NCI-H2171 (cell line): ENCODE measurements around the gene PIGN.
"Not testable (repeated sequence)": the region's sequence is repeated elsewhere in the genome, so short reads cannot be mapped to it uniquely, and the experiment has no call there.

Experiments
- DNase-seq: peaks from one replicate; lab custom pipeline; 2025; lab: John Stamatoyannopoulos, UW

The PIGN gene

DNA sequence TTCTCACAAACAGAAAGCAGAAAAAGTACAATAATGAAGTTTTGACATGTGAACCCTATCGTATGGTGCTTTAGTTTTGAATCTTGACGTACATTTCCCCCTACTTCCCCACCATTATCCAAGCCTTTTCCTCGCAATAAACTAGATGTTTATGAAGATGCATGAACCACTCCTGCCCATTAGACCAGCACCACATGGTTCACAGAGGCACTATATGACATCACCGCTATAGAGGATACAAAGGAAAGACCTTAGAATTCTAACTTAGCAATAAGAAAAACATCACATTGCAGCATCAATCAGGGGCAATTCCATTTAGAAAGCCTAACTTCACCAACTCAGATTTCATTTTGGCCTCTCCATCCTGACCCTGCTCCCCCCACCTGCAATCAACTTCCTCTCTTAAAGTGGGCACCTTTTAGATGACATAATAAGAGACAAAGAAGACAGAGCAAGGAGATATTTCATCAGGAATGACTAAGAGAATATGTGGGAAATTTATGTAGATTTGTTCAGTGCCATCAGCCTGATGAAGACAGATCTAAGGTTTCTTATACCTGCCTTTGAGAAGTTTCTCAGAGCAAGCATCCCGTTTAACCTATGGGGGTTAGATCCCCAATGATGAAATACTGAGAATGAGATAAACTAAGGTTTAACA is 124.9 kb downstream of the PIGN start:
- DNase-seq = no peak

DNA sequence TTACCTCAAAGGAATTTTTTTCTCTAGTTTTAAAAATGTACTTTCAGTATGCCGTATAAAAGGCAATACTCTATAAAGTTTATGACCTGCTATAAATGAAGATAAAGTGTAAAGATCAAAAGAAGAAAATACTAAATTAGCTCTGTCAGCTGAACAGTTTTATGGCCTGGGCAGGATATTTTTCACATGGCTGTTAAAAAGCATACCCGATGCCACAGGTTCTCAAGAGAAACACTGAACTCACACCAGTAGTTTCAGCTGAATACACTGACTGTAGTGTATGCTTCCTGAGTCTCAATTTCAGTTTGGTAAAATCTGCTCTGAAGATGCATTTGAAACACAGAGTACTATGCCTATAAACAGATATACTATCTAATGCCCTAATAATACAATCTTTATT is 126.0 kb downstream of the PIGN start:
- DNase-seq = no peak

DNA sequence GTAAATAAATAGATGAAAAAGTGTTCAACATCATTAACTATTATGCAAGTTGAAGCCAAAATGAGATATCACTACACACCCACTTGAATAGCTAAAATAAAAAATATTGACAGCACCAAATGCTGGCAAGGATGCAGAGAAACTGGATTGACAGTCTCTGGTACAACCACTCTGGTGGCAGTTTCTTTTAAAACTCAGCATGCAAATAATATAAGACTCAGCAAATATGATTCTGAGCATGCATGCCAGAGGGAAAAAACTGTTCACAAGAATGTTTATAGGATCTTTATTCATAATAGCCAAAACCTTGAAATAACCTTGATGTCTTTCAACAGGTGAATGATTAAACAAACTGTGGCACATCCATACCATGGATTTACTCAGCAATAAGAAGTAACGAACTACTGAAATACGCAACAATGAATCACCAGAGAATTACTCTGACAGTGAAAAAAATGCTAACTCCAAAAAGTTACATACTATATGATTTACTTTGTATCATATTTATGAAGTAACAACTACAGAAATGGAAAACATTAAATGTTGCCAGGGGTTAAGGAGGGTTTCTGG is 131.8 kb downstream of the PIGN start:
- no peak for DNase-seq

DNA sequence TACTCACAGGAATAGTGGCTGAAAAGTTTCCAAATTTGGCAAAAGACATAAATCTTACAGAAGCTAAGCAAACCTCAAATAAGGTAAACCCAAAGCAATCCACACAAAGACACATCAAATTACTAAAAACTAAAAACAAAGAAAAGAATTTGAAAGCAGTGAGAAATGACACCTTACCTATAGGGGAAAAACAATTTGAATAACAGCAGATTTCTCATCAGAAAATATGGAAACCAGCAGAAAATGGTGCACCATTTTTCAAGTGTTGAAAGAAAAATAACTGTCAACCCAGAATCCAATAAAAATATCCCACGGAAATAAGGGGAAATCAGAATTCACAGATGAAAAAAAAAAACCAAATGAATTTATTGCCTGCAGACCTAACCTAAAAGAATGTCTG is 138.6 kb downstream of the PIGN start:
- DNase-seq = no peak

DNA sequence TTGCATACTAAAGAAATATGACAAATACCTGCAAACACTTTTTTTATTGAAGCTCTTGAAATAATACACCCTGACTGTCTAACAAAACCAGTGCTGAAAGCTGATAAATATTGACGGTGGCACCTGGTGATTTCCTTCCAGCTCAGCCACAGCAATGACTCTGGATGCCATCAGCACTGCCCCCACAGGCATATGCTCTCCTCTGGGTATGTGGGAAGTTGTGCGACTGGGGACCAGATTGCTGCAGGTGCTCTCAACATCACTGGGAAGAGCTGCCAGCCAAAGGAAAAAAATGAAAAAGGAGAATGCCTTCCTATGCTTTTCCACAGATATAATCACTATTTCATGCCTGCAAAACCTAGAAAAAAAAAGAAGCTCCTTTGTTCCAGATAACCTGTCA is 141.5 kb downstream of the PIGN start:
- no peak for DNase-seq

DNA sequence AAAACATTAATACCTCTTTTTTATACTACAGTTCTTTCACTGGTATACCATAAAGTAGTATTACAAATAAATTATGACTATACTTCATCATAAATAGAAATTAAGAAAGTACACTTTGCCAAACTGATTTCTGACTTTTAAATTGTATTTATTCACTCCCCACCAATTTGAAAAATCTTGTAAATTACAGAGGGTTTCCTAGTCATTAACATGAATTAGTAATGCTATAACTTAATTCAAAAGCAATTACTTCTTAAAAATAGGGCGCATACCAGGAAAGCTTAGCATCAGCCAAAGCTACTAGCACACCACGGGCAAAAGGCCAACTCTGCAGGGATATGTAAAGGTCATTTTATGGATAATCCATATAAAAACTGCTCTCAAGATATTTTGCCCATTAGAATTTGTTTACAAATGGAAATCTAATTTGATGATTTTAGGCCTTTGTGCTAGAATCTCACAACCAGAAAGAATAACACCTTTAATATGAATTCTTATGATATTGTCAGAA is 142.3 kb downstream of the PIGN start:
- no peak for DNase-seq

DNA sequence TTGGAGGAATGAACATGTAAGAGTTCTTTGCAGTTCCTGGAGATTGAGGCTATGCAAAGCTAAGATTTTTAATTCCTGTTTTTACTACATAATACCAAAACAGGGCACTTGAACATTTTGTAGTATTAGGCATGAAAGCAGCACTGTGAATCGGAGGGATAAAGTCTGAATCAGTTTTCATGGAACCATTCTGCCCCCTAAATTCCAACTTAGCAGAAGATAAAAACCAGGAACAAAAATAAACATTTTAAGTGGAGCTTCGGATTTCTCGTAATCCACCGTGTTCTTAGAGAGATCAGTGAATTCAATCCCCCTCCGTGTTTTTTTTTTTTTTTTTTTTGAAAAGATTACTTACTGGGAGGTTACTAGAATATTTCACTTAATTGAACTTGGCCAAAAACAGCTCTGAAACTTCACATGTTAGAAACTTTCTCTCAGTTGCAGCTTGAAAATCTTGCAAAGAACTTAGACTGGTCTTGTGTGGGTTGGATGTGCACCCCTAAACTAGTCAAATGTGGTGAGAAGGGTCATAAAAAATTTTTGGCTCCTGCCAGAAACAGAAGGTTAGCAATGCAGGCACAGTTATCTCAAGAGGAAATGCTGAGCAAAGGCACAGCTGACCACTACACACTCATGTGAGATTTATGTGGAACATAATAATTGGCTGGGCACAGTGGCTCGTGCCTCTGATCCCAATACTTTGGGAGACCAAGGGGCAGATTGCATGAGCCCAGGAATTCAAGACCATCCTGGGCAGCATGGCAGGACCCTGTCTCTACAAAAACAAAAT is 148.7 kb downstream of the PIGN start:
- no peak for DNase-seq

DNA sequence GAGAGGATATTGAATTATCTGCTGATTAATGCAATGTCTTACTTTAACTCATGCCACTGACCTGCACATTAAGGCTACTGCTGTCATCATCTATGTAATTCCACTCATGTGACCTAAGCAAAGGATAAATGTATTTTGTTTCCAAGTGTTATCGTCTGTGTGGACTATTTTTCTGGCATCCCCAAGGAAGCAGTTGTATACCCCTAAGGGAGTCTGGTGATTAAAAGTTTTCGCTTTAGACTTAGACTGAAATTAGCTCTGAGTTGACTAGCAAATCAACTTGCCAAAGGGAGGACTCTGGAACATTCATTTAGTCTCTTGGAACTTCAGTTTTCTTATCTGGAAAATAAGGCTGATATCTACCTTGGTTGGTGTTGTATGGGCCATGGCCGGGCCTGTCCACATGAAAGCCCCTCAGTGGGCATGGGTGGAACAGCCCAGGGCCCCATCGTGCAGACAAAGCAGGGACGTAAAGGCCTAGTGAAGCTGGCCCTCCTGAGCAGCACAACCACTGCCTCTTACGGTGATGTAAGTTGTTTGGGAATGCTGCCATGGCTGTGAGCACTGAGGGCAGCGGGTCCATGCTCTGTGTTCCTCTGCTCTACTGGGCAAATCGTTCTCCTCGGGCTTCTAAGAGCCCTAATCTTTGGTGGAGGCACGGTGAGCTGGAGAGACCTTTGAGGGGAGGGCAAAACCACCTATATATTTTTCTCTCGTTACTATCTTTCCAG is 149.7 kb downstream of the PIGN start:
- DNase-seq = no peak

DNA sequence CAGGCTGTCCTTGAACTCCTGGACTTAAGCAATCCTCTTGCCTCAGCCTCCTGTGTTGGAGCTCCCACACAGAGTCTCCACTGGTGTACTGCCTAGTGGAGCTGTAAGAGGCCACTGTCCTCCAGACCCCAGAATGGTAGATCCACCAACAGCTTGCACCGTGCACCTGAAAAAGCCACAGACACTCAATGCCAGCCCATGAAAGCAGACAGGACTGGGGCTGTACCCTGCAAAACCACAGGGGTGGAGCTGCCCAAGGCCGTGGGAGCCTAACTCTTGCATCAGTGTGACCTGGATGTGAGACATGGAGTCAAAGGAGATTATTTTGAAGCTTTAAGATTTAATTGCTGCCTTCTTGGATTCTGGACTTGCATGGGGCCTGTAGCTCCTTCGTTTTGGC is 152.6 kb downstream of the PIGN start:
- not testable (repeated sequence) for DNase-seq

DNA sequence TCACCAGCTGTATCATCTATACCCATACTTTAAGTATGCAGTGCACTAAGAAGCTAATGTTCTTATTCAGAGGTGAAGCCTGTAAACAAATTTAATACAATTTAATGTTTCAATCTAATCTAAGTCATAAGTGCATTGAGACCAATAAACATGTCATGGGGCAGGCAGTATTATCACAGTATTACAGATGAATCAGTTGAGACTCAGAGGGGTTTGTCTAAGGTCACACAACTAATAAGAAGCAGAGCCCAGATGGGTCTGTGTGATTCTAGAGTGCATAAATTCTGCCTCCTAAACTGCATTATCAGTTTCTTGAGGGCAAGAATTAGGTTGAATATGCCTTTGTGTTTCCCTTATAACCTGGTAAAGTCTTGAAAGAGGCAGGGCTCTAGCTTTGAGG is 153.1 kb downstream of the PIGN start:
- DNase-seq = no peak

DNA sequence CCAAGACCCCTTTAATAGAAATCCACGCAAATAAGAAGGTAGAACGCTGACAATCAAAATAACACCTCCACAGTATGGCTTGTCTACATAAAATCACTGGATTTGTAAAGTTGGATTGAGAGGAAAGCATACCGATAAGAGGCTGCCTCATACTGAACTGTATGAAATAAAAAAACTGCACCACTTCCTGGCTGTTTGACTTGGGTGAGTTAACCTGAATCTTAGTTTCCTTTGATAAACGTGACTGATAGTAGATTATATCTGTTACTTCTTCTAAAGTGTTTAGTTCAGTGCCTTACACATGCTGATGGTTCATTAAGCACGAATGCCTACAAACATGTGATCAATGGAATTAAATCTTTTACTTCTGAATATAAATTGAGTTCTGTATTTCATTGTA is 153.6 kb downstream of the PIGN start:
- DNase-seq = no peak

DNA sequence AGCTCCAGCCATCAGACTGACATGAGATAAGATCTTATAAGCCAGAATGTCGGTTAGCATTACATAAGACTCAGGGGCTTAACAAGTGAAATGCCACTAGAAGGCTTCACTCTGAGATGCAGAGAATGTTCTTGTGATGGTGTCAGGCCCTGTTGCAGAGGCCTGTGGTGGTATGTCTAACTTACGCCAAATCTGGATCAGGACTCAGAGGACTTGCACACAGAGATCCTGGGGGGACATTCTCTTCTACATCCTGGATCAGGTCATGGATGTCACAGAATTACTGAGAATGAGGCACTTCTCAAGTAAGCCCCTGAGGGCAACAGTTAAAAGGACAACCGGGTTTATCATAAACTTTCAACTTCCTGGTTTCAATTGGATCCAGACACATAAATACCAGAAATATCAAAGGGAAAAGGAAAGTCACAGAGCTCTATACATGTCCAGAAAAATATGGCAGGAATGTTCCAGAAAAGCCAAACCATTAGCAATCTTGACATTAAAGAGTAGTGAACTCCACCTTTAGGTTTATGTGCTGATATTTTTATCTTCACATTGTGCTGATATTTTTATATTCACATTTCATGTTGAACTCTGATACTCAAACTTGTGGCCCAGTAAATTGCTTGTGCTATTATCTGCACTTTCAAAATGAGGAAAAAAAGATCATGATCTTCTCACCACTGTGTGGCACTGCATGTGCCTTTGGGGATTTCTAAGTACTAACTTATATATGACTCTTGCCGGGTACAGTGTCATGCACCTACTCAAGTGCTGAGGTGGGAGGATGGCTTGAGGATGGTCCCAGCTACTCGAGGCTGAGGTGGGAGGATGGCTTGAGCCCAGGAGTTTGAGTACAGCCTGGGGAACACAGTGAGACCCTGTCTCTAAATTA is 156.5 kb downstream of the PIGN start:
- no peak for DNase-seq

DNA sequence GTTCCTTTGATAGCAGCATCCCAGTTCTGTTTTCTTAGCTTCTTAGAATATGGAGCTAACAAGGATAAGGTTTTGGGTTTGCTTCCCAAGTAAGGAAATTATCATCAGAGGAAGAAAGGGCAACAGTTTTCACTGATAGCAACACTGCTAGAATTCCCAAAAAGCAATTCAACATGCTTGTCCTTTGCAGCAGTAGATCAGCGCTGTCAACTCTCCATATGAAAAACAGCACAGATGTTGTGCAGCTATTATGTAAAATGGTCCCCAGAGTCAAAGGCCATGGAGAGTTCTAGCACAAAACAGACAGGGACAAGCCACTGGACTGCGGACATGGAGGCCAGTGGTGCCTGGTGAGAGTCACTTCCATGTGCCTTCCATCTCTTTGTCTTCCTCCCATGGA is 158.1 kb downstream of the PIGN start:
- DNase-seq = no peak

DNA sequence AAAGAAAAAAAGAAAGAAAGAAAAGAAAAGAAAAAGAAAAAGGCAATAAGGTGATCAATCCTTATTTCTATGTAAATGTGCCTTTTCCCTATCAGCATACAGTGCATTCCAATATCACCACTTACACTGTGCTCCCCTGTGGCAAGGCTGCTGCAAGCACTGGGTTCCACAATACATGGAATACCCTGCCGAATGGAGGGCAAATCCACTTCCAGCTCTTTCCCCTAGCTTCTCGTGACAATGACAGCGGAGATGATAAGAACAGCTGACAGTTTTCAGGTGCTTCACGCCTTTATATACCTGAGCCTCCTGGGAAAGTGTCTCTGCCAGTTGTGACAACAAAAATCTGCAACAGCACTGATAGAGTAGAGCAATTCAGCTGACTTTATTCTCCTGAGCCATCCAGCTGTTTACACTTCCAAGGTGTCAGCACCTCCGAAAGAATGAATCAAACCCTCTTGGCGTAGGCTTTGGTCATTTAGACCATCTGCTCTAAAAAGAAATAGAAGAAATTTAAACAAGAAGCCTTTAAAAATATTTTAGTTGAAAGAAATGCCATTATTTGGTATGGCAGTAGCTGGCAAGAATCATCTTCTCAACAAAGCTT is 158.8 kb downstream of the PIGN start:
- no peak for DNase-seq

DNA sequence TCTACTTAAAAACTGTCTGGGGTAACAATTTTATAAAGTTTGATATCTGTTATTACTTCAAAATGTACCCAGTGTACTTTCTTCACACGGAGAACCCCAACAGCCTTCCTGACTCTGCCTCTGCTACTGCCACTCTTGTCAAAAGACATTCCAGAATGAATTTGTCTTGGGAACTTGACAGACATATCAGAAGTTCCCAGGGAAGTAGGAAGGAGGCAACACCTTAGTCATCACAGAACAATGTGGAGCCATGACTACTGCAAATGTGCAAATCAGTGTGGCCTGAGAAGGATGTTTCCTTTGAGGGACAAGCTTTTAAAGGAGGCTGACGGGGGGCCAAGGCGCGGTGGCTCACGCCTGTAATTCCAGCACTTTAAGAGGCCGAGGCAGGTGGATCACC is 160.3 kb downstream of the PIGN start:
- DNase-seq = no peak

DNA sequence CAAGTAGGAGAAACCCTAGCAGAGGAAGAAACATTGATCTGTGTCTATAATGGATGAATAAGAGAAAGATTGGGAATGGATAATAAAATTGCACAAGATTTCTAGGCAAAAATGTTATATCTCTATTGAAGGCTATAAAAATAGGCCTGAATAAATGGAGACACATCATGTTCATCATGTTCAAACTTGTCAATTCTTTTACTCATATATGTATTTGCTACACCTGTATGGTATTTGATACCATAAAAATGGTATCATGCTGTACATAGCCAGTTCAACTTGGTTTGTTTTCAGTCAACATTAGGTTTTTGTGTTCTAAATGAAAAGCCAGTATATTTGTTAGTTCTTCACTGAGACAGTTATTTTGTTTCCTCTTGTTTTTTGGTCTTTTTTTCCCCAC is 161.9 kb downstream of the PIGN start:
- no peak for DNase-seq

DNA sequence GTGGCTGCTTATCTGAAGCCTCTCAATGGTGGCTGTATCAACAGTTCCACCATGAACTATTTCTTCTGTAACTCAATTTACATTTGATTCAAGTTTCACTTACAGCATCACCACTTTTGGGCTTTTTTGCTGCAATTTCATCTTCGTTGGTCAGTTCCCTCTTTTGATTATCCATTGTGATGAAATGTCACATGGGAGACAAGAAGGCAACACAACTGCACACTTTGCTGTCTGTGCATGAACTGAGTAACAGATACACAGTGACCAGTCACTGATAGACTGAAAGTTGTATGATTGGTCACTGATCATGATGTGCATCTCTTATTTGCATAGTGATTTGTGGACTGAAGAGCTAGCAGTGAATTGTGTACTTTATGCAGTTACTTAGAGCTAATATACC is 163.3 kb downstream of the PIGN start:
- DNase-seq = no peak

DNA sequence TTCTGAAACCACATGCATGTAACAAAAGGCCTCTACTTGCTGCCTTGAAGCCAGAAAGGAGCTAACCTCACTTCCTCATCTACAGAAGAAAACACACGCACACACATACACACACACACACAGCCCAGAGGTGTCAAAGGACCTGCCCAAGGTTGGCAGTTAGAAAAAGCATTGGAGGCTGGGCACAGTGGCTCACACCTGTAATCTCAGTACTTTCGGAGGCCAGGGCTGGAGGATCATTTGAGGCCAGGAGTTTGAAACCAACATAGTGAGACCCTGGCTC is 168.2 kb downstream of the PIGN start:
- DNase-seq = no peak

DNA sequence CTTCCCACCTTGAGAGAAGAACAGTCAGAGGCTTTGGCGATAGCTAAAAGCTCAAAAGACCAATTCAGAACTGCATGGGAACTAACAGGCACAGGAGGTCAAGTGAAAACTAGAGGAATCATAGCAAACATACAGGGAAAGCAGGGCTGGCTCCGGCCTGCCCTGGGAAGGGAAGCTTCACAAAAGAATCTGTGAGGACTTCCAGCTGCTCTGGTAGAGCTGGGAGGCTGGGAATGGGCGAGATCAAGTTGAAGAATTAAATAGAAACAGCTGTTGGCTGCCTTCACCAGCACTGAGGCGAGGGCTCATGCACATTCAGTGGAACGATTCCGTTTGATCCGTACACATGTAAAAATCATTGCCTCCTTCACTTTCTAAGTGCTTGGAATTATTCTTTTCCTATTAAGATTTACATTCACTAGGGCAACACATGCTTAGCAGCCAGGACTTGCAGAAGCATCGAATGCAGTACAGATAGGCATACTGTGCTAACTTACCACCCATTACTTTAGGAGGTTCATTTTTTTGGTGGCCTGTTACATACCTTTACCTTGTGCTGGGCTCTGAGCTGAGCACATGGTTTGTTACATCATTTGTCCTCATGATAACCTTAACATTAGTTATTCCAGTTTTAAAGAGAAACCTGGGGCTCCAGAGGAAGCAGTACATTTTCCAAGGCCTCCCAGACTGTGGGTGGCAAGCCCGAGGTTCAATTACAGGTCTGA is 168.7 kb downstream of the PIGN start:
- DNase-seq = no peak

DNA sequence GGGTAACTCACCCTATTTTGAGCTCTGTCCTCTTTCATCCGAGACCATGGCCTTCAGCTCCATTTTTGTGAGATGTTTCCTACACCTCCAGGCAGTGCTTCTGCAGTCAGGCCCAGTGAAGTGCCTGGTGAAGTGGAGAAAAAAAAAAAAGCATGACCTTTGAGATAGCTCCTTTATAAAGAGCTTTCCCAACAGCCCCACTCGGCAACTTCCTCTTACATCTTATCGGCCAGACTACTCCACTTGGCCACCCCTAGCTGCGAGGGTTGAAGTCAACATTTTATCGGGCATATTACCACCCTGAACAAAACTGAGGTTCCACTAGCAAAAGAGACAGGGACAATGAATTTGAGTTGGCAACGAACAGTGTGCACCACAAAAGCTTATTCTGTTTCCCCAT is 169.2 kb downstream of the PIGN start:
- no peak for DNase-seq

DNA sequence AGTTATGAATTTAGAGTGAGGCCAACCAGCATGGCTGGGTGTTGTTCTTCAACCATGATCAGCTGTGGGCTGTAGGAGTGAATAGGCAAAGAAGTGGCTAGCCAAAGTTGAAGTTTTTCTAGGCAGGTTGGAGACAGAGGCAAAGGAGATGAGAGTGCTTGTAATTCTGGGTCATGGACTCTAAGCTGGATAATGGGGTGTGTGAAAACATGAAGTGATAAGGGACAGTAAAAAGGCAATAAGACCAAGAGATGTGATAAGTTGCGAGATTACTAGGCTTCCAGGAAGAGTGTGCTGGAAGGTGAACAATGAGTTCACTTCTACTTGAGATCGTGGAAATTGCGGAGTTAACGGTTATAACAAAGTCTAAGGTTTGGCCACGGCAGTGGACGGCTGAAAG is 175.4 kb downstream of the PIGN start:
- no peak for DNase-seq
